ENCODE data around the gene LPP. TPM values are rescaled to one million over a fixed set of nuclear protein-coding genes. Genes with fewer than 3 reads are reported as not detected.

Gene LPP
- total RNA-seq, 1 donor from 2014 or later, result 222 TPM

DNA sequence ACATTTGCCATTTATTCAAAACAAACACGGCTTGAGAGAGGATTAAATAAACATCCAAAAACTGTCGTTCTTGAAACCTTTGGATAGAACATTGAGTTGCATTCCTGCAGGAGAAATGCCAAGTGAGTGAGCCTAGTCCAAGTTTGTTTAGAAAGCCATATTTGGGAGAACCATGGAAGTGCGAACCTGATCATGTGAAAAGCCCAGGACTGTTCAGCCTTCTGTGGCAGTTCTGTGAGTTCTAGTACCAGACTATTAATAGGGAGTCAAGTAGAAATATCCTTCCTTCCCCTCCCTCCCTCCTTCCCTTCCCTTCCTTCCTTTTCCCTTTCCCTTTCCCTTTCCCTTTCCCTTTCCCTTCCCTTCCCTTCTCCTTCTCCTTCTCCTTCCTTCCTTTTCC, 470.4 kb downstream of the LPP start:
- DNase-seq (ENCODE audit: low read depth), result peak; percentile 33
- H3K4me1 ChIP-seq (ENCODE audit: insufficient read depth, low read length), result peaks cover 22% of the 10 kb centered on the region
- peaks cover 32% of the 10 kb centered on the region for H3K4me1 Mint-ChIP-seq (ENCODE audit: low read depth, unreplicated experiment)
- peak overlapping the region; percentile 27 for H3K4me2 ChIP-seq (ENCODE audit: low read length)
- FAIRE-seq, result no peak
- H3K9ac ChIP-seq (ENCODE audit: low read length), result peak overlapping the region; percentile 6
- no peak for TF ChIP-seq EZH2 (IDR thresholded peaks at IDR 0.05; ENCODE audit: insufficient read depth, low read length)
- TF ChIP-seq, protein P1, sequence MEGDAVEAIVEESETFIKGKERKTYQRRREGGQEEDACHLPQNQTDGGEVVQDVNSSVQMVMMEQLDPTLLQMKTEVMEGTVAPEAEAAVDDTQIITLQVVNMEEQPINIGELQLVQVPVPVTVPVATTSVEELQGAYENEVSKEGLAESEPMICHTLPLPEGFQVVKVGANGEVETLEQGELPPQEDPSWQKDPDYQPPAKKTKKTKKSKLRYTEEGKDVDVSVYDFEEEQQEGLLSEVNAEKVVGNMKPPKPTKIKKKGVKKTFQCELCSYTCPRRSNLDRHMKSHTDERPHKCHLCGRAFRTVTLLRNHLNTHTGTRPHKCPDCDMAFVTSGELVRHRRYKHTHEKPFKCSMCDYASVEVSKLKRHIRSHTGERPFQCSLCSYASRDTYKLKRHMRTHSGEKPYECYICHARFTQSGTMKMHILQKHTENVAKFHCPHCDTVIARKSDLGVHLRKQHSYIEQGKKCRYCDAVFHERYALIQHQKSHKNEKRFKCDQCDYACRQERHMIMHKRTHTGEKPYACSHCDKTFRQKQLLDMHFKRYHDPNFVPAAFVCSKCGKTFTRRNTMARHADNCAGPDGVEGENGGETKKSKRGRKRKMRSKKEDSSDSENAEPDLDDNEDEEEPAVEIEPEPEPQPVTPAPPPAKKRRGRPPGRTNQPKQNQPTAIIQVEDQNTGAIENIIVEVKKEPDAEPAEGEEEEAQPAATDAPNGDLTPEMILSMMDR (IDR thresholded peaks at IDR 0.05; ENCODE audit: insufficient read depth, low read depth, low read length), result no peak
- peaks cover 11% of the 10 kb centered on the region for H4K20me1 ChIP-seq (ENCODE audit: insufficient read depth, low read length)
- H3K36me3 ChIP-seq (ENCODE audit: insufficient read depth, low read length), result no peaks in the 10 kb centered on the region
- H3K79me2 ChIP-seq (ENCODE audit: insufficient read depth, low read length), result peaks cover 41% of the 10 kb centered on the region
- H3K9me3 ChIP-seq (ENCODE audit: insufficient read depth, low read depth, low read length), result no peaks in the 10 kb centered on the region
- H3K4me3 Mint-ChIP-seq (ENCODE audit: unreplicated experiment), result no peak overlapping the region
- no peaks in the 10 kb centered on the region for H3K27me3 ChIP-seq (ENCODE audit: insufficient read depth, low read length)
- H3K27ac Mint-ChIP-seq (ENCODE audit: unreplicated experiment), result peak overlapping the region; percentile 84
- H3K36me3 Mint-ChIP-seq (ENCODE audit: low read depth, unreplicated experiment), result peaks cover 3% of the 10 kb centered on the region
- H3K4me3 ChIP-seq (ENCODE audit: insufficient read depth, low read depth, low read length), result no peak overlapping the region
- no peak overlapping the region for H2AFZ ChIP-seq (ENCODE audit: low read depth, low read length)
- peak overlapping the region; percentile 31 for H3K27ac ChIP-seq (ENCODE audit: low read depth, low read length)
- H3K27me3 Mint-ChIP-seq (ENCODE audit: low read depth, unreplicated experiment), result no peaks in the 10 kb centered on the region
- no peaks in the 10 kb centered on the region for H3K9me3 Mint-ChIP-seq (ENCODE audit: unreplicated experiment)

DNA sequence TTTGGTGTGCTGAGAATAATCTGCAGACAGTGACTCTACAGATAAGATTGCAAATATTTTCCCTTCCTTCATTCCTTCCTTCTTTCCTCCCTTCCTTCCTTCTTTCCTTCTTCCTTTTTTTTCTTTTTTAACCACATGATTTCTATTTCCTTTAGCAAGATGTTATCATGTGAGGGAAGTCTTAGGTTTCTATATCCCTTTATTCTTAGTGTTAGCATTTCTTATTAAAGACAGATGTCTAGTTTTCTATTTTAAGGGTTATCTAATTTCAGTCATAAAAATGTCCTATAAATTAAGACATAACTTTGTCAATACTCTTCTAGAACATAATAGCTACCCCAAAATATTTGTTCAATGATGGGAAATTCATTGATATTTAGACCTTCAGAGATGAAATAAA, 470.9 kb downstream of the LPP start:
- Histone ChIP-seq H3K79me2 (ENCODE audit: insufficient read depth, low read length) (peaks cover 40% of the 10 kb centered on the region), H4K20me1 (ENCODE audit: insufficient read depth, low read length) (peaks cover 11% of the 10 kb centered on the region), H3K4me3 (ENCODE audit: insufficient read depth, low read depth, low read length) (no peak overlapping the region), H3K27me3 (ENCODE audit: insufficient read depth, low read length) (no peaks in the 10 kb centered on the region), H3K27ac (ENCODE audit: low read depth, low read length) (peak overlapping the region; percentile 31), H3K9ac (ENCODE audit: low read length) (peak overlapping the region; percentile 6), H3K4me2 (ENCODE audit: low read length) (peak overlapping the region; percentile 27), H3K36me3 (ENCODE audit: insufficient read depth, low read length) (no peaks in the 10 kb centered on the region), H3K9me3 (ENCODE audit: insufficient read depth, low read depth, low read length) (no peaks in the 10 kb centered on the region), H2AFZ (ENCODE audit: low read depth, low read length) (no peak overlapping the region), H3K4me1 (ENCODE audit: insufficient read depth, low read length) (peaks cover 22% of the 10 kb centered on the region)
- no peak for FAIRE-seq
- Mint-ChIP-seq H3K9me3 (ENCODE audit: unreplicated experiment) (no peaks in the 10 kb centered on the region), H3K27me3 (ENCODE audit: low read depth, unreplicated experiment) (no peaks in the 10 kb centered on the region), H3K4me3 (ENCODE audit: unreplicated experiment) (no peak overlapping the region), H3K36me3 (ENCODE audit: low read depth, unreplicated experiment) (peaks cover 3% of the 10 kb centered on the region), H3K4me1 (ENCODE audit: low read depth, unreplicated experiment) (peaks cover 32% of the 10 kb centered on the region), H3K27ac (ENCODE audit: unreplicated experiment) (peak overlapping the region; percentile 84)
- TF ChIP-seq, protein P1 (IDR thresholded peaks at IDR 0.05; ENCODE audit: insufficient read depth, low read depth, low read length), result no peak
- no peak for TF ChIP-seq EZH2 (IDR thresholded peaks at IDR 0.05; ENCODE audit: insufficient read depth, low read length)
- no peak for DNase-seq (ENCODE audit: low read depth)

DNA sequence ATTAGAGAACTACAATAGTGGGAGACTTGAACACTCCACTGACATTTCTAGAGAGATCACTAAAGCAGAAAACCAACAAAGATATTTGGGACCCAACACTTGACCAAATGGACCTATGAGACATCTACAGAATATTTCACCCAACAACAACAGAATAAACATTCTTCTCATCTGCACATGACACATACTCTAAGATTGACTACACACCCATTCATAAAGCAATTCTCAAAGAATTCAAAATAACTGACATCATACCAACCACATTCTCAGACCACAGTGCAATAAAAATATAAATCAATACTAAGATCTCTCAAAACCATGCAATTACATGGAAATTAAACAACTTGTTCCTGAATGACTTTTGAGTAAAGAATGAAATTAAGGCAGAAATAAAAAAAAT, 473.7 kb downstream of the LPP start:
- Histone ChIP-seq H3K36me3 (ENCODE audit: insufficient read depth, low read length) (no peaks in the 10 kb centered on the region), H3K27ac (ENCODE audit: low read depth, low read length) (peak overlapping the region; percentile 89), H3K4me3 (ENCODE audit: insufficient read depth, low read depth, low read length) (no peak overlapping the region), H3K27me3 (ENCODE audit: insufficient read depth, low read length) (no peaks in the 10 kb centered on the region), H3K4me2 (ENCODE audit: low read length) (peak overlapping the region; percentile 49), H4K20me1 (ENCODE audit: insufficient read depth, low read length) (peaks cover 7% of the 10 kb centered on the region), H3K9me3 (ENCODE audit: insufficient read depth, low read depth, low read length) (no peaks in the 10 kb centered on the region), H3K9ac (ENCODE audit: low read length) (peak overlapping the region; percentile 69), H2AFZ (ENCODE audit: low read depth, low read length) (no peak overlapping the region), H3K4me1 (ENCODE audit: insufficient read depth, low read length) (peaks cover 22% of the 10 kb centered on the region), H3K79me2 (ENCODE audit: insufficient read depth, low read length) (peaks cover 33% of the 10 kb centered on the region)
- DNase-seq (ENCODE audit: low read depth) (peak; percentile 94), FAIRE-seq (peak; percentile 99)
- H3K4me1 Mint-ChIP-seq (ENCODE audit: low read depth, unreplicated experiment), result peaks cover 50% of the 10 kb centered on the region
- H3K27me3 Mint-ChIP-seq (ENCODE audit: low read depth, unreplicated experiment), result no peaks in the 10 kb centered on the region
- H3K36me3 Mint-ChIP-seq (ENCODE audit: low read depth, unreplicated experiment), result peaks cover 5% of the 10 kb centered on the region
- no peaks in the 10 kb centered on the region for H3K9me3 Mint-ChIP-seq (ENCODE audit: unreplicated experiment)
- no peak for TF ChIP-seq EZH2 (IDR thresholded peaks at IDR 0.05; ENCODE audit: insufficient read depth, low read length)
- TF ChIP-seq, protein P1 (IDR thresholded peaks at IDR 0.05; ENCODE audit: insufficient read depth, low read depth, low read length), result no peak
- H3K4me3 Mint-ChIP-seq (ENCODE audit: unreplicated experiment), result peak overlapping the region; percentile 34
- H3K27ac Mint-ChIP-seq (ENCODE audit: unreplicated experiment), result peak overlapping the region; percentile 89
